Measurements from ENCODE around the gene C16orf78. TPM values are rescaled to one million over a fixed set of nuclear protein-coding genes. Genes with fewer than 3 reads are reported as not detected.

The C16orf78 gene
- total and polyA plus RNA-seq, 4 donors = not detected

GRCh38 chr16:49419862-49420261 is 46.3 kb downstream of the C16orf78 start:
- no peaks in the 10 kb centered on the region for H3K4me1 ChIP-seq (ENCODE audit: control insufficient read depth in 5 of 5, insufficient read depth in 5 of 5, low read length in 5 of 5)
- H3K4me3 ChIP-seq = no peak overlapping the region
- TF ChIP-seq CTCF (IDR thresholded peaks at IDR 0.05; ENCODE audit: control extremely low read depth, extremely low read depth) = no peak
- H3K36me3 ChIP-seq (ENCODE audit: control insufficient read depth in 4 of 4, insufficient read depth in 4 of 4, low read length in 4 of 4) = no peaks in the 10 kb centered on the region
- H3K27ac ChIP-seq (ENCODE audit: low read depth in 1 of 2, low read length in 1 of 2) = no peak overlapping the region
- no peak for DNase-seq
- H3K27me3 ChIP-seq (ENCODE audit: control insufficient read depth in 3 of 3, insufficient read depth in 3 of 3, low read length in 2 of 3) = no peaks in the 10 kb centered on the region
- no peaks in the 10 kb centered on the region for H3K9me3 ChIP-seq (ENCODE audit: control insufficient read depth in 4 of 4, insufficient read depth in 3 of 4, low read length in 3 of 4)
- ATAC-seq (ENCODE audit: insufficient read depth, low FRiP score) = no peak
- no peak overlapping the region for H3K9ac ChIP-seq (ENCODE audit: insufficient read depth in 1 of 2, low read length in 2 of 2)
- WGBS, 2 donors = 60 to 69% methylated on average over 3 of the region's 3 CpGs

GRCh38 chr16:49422896-49423295 is 49.3 kb downstream of the C16orf78 start:
- WGBS, 2 donors = 62 to 63% methylated on average over 5 of the region's 5 CpGs
- no peaks in the 10 kb centered on the region for H3K27me3 ChIP-seq (ENCODE audit: control insufficient read depth in 3 of 3, insufficient read depth in 3 of 3, low read length in 2 of 3)

GRCh38 chr16:49424961-49425360 is 51.4 kb downstream of the C16orf78 start:
- no peak for DNase-seq
- Histone ChIP-seq H3K4me1 (ENCODE audit: control insufficient read depth in 5 of 5, insufficient read depth in 5 of 5, low read length in 5 of 5) (no peaks in the 10 kb centered on the region), H3K4me3 (no peak overlapping the region), H3K36me3 (ENCODE audit: control insufficient read depth in 4 of 4, insufficient read depth in 4 of 4, low read length in 4 of 4) (no peaks in the 10 kb centered on the region), H3K27ac (ENCODE audit: low read depth in 1 of 2, low read length in 1 of 2) (no peak overlapping the region), H3K9me3 (ENCODE audit: control insufficient read depth in 4 of 4, insufficient read depth in 3 of 4, low read length in 3 of 4) (peaks cover 0 to 9% (median 0%) of the 10 kb centered on the region in 4 donors), H3K27me3 (ENCODE audit: control insufficient read depth in 3 of 3, insufficient read depth in 3 of 3, low read length in 2 of 3) (peaks cover 0 to 3% (median 0%) of the 10 kb centered on the region in 3 donors), H3K9ac (ENCODE audit: insufficient read depth in 1 of 2, low read length in 2 of 2) (no peak overlapping the region)
- no peak for TF ChIP-seq CTCF (IDR thresholded peaks at IDR 0.05; ENCODE audit: control extremely low read depth, extremely low read depth)
- no peak for ATAC-seq (ENCODE audit: insufficient read depth, low FRiP score)
- 92 to 99% methylated on average over 6 of the region's 6 CpGs for WGBS, 2 donors

More at GRCh38 chr16:49422896-49423295, 49.3 kb downstream of the C16orf78 start:
- Histone ChIP-seq H3K36me3 (ENCODE audit: control insufficient read depth in 4 of 4, insufficient read depth in 4 of 4, low read length in 4 of 4) (no peaks in the 10 kb centered on the region), H3K9me3 (ENCODE audit: control insufficient read depth in 4 of 4, insufficient read depth in 3 of 4, low read length in 3 of 4) (peaks cover 0 to 3% (median 0%) of the 10 kb centered on the region in 4 donors), H3K9ac (ENCODE audit: insufficient read depth in 1 of 2, low read length in 2 of 2) (no peak overlapping the region), H3K4me3 (no peak overlapping the region), H3K4me1 (ENCODE audit: control insufficient read depth in 5 of 5, insufficient read depth in 5 of 5, low read length in 5 of 5) (no peaks in the 10 kb centered on the region), H3K27ac (ENCODE audit: low read depth in 1 of 2, low read length in 1 of 2) (no peak overlapping the region)
- no peak for ATAC-seq (ENCODE audit: insufficient read depth, low FRiP score)
- no peak for DNase-seq
- no peak for TF ChIP-seq CTCF (IDR thresholded peaks at IDR 0.05; ENCODE audit: control extremely low read depth, extremely low read depth)

- TF ChIP-seq CTCF (IDR thresholded peaks at IDR 0.05; ENCODE audit: control extremely low read depth, extremely low read depth) = no peak
- Histone ChIP-seq H3K4me1 (ENCODE audit: control insufficient read depth in 5 of 5, insufficient read depth in 5 of 5, low read length in 5 of 5) (no peaks in the 10 kb centered on the region), H3K27me3 (ENCODE audit: control insufficient read depth in 3 of 3, insufficient read depth in 3 of 3, low read length in 2 of 3) (peaks cover 0 to 3% (median 0%) of the 10 kb centered on the region in 3 donors), H3K9me3 (ENCODE audit: control insufficient read depth in 4 of 4, insufficient read depth in 3 of 4, low read length in 3 of 4) (peaks cover 0 to 9% (median 0%) of the 10 kb centered on the region in 4 donors), H3K9ac (ENCODE audit: insufficient read depth in 1 of 2, low read length in 2 of 2) (no peak overlapping the region), H3K36me3 (ENCODE audit: control insufficient read depth in 4 of 4, insufficient read depth in 4 of 4, low read length in 4 of 4) (no peaks in the 10 kb centered on the region), H3K4me3 (no peak overlapping the region), H3K27ac (ENCODE audit: low read depth in 1 of 2, low read length in 1 of 2) (no peak overlapping the region)
- ATAC-seq (ENCODE audit: insufficient read depth, low FRiP score) (no peak), DNase-seq (no peak)
- WGBS, 2 donors = 94 to 95% methylated on average over 4 of the region's 4 CpGs
Observed at GRCh38 chr16:49427771-49428170, 54.2 kb downstream of the C16orf78 start.
